IPS-NIHi7 (cell line): ENCODE results near the gene METTL26.

Source experiments
- DNase-seq: peaks from one replicate; pipeline ENCODE4 v3.0.0; 2012; ENCODE audit warnings: mixed read lengths; ENCODE audit errors: extremely low spot score

Gene METTL26

GRCh38 chr16:636206-637080, at the start of gene METTL26:
Gene METTL26 (minus strand): TSS chr16:636305. CDS start chr16:636290, 15 bp downstream.
- DNase-seq: peak; percentile 94

- DNase-seq: no peak
These were observed 49.0 kb upstream of the METTL26 start for GRCh38 chr16:684961-685696.

- peak; percentile 94 for DNase-seq
These were observed 48.1 kb upstream of the METTL26 start, which contains the start of gene JMJD8 for GRCh38 chr16:684071-684794. Gene JMJD8 (minus strand): TSS chr16:684334. CDS start chr16:684319, 15 bp downstream.

GRCh38 chr16:683396-684070, 47.4 kb upstream of the METTL26 start:
- no peak for DNase-seq

- no peak for DNase-seq
These were observed 46.6 kb upstream of the METTL26 start for GRCh38 chr16:682493-683395.

GRCh38 chr16:681746-682427, 45.8 kb upstream of the METTL26 start:
- no peak for DNase-seq

- DNase-seq: no peak
These were observed 45.1 kb upstream of the METTL26 start for GRCh38 chr16:680967-681745.

GRCh38 chr16:680625-680945, 44.5 kb upstream of the METTL26 start:
- no peak for DNase-seq

- peak; percentile 87 for DNase-seq
These were observed 43.9 kb upstream of the METTL26 start, which contains the start of gene STUB1 for GRCh38 chr16:679814-680624. Gene STUB1 (plus strand): TSS chr16:680410. CDS start chr16:680526, 116 bp downstream.

- DNase-seq: no peak
These were observed 43.0 kb upstream of the METTL26 start for GRCh38 chr16:678858-679813.

- no peak for DNase-seq
These were observed 42.2 kb upstream of the METTL26 start for GRCh38 chr16:678209-678857.

GRCh38 chr16:677316-678190, 41.4 kb upstream of the METTL26 start:
- DNase-seq: no peak

GRCh38 chr16:676913-677312, 40.8 kb upstream of the METTL26 start:
- no peak for DNase-seq

- no peak for DNase-seq
These were observed 40.4 kb upstream of the METTL26 start for GRCh38 chr16:676565-676902.

GRCh38 chr16:675884-676564, 39.9 kb upstream of the METTL26 start:
- DNase-seq: no peak
